ENCODE results near the gene KHNYN.
A peak's percentile ranks its signal among the peaks of the same experiment; 100 is the strongest.
"Not testable (repeated sequence)": the region's sequence is repeated elsewhere in the genome, so short reads cannot be mapped to it uniquely, and the experiment has no call there.

The KHNYN gene

DNA sequence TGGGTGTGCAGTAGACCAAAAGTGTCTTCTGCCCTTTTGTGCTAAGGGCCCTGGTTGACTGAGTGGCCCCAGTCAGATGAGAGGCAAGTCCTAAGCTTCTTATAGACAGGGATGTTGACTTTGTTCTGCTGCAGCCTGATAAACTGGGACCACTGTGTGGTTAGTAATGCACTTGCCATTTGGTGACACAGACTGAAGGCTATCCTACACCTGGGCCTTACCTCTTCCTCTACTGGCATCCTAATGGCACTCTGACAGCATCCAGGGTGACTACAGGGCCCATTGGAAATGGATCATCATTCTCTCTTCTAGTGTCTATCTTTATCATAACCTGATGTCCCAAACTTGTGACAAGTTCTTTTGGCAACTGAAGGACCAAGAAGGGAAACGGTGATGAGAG, 9.5 kb downstream of the KHNYN start:
- no peak for FAIRE-seq

DNA sequence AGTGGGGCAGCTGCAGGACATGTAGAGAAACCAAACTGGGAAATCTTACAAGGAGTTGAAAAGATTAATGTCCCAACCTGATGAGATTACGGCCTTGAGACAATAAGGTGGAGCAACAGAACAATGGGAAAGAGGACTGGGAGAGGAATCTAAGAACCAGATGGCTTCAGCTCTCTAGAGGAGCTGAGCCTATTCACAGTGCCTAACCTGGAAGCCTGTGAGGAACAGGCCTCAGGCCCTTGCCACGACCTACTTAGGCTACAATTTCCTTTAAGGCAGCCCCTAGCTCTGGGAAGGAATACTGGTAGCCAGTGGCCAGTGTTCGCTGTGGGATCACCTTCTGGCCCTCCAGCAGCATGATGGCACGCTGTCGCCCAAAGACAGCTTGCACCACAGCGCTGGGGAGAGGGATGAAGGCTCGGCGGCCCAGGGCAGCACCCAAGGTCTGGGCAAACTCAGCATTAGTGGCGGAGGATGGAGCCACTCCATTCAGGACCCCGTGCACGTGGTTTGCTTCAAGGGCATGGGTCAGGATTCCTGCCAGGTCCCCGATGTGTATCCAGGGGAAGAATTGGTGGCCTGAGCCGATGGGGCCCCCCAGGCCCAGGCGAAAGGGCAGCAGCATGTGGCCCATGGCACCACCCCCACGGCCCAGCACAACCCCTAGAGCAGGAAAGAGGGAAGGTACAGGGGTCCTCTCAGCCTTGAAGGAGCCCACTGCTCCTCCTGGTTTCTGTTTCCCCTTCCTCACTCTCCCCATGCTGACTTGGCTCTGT, 10.3 kb downstream of the KHNYN start:
- FAIRE-seq, result no peak

DNA sequence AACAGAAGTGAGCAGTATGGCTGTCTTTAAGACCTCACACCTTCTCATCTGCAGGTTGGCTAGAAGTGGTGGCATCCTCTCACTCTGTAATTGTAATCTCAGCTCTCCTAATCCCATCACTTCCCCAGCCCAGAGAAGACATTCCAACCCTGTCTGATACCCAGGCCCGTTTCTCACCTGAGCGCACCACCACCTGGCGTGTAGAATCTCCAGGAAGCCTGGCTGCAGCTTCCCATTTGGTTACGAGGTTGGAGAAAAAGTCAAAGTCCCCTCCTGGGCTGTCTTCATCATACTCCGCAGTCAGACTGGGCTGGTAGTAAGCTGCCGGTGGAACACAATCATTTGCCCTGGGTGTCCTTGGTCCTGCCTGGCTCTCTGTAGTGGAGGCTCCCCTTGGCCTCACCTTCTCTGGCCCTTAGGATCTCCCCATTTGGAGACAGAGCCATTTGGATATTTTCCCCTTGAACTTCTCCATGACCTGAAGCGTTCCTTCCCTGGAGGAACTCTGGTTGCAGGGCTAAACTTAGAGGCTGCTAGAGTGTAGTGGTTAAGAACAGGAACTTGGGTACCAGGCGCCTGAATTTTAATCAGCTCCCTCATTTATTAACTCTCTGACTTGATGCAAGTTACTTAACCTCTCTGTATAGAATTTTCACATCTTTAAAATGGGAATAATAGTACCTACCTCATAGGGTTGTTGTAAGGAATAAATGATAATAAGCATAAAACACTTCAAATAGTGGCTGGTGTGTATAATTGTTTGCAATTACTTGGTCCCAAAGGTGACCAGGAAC, 11.0 kb downstream of the KHNYN start:
- FAIRE-seq, result no peak

DNA sequence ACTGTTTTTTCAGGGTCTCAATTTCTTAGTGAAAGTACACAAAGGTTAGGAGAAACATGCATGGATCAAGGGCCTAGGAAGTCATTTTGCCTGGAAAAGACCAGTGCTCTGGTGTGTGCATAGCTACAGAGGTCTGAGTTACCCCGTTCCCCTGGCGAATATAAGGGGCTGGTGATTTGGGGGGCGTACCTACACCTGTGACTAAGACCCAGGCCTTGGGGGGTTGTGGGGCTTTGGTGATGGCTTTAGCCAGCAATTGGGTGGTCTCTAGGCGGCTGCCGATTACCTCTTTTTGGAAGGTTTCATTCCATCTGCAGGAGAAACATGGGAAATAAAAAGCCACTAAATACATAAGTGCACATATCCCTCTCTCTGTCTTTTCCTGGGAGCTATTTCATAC, 11.7 kb downstream of the KHNYN start:
- FAIRE-seq, result no peak

DNA sequence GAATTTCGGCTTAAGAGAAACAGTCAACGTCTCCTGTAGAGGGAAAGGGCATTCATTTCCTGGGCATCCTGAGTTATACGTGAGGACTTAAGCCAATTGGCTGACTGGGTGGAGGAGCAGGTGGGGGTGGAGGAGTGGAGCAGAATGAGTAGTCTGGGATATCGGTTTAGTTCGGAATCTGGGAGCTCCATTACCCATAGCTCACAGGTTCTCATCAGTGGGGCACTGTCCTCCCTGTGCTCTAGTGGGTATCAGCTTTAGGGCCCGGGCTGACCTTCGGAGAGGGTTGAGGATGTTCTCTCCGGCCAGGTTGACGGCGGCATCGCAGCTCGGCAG, 12.1 kb downstream of the KHNYN start:
- FAIRE-seq, result no peak

DNA sequence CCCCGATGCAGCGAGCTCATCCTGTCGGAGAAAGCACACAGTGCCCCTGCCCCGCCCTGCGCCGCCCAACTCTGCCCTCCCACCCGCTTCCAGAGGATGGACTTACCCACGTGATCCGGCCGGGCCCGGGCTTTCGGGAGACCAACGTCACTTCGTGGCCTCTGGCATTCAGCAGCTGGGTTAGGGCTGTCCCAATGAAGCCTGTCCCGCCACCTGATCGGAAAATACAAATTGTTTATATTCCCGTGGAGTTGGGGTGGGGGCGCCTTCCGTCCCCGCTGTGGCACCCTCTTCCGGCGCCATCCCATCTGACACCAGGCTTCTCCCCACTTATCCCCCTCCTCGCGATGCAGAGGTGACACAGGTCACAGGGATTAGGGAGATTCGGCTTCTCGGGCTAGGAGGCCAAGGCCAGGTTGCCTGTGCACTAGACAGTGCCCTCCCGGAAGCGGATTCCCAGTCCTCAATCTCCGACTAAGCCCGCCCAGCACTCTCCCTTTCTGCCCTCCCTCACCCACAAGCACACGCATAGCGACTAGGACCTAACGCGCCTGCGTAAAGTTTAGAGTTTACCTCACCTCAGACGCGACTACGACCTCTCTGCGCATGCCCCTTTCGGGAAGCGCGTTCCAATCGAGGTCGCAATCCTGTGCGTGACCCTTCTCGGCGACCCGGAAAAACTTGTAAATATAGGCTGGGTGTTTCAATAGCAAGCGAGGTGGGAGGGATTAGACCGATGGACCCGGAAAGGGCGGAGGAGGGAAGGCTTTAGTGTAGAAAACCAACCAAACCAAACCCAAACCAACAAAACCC, 12.7 kb downstream of the KHNYN start, which contains the start of gene SDR39U1:
SDR39U1 (minus strand) TSS at position 537 of the 813 bp plus-strand sequence; CDS start at position 530, 7 bp downstream.
- peak; percentile 17 for FAIRE-seq

DNA sequence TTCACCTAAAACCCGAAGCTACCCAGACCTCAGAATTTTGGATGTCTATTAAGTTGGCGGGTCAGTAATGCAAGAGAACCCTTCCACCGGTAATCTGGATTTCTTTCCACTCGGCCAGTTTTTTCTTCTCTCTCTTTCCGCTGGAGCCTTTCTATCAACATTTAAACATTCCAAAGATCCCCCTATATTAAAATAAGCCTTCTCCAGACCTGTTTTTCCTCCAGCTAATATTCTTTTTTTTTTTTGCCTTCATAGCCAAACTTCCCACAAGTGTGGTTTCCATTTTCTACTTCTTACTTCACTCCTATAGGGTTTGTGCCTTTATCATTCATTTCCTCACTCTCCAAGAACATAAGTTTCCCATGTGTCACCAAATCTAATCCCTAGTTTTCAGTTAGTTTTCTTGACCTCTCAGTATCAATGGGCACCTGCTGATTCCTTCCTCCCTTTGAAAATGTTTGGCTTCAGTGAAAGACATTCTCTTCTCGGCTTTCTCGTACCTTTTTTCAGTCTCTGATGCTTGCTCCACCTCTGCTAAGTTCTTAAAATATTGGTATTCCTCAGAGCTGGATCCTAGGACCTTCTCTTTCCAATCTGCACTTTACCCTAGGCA, 13.4 kb downstream of the KHNYN start:
- no peak for FAIRE-seq

DNA sequence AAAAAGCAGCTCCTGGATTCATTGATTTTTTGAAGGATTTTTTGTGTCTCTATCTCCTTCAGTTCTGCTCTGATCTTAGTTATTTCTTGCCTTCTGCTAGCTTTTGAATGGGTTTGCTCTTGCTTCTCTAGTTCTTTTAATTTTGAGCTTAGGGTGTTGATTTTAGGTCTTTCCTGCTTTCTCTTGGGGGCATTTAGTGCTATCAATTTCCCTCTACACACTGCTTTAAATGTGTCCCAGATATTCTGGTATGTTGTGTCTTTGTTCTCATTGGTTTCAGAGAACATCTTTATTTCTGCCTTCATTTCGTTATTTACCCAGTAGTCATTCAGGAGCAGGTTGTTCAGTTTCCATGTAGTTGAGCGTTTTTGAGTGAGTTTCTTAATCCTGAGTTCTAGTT, 21.1 kb downstream of the KHNYN start:
- FAIRE-seq, result not testable (repeated sequence)

DNA sequence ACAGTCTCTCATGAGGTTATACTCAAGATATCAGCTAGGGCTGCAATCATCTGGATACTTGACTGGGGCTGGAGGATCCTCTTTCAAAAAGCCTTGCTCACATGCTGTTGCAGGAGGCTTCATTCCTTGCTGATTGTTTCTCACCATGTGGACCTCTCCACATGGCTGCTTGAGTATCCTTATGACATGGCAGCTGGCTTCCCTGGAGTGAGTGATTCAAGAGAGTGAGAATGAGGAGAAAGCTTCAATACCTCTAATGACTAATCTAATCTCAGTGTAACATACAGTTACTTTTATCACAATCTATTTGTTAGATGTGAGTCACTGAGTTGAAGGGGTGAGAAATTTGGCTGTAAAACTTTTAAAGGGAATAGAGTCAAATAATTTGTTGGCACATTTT, 27.2 kb downstream of the KHNYN start:
- FAIRE-seq, result no peak

DNA sequence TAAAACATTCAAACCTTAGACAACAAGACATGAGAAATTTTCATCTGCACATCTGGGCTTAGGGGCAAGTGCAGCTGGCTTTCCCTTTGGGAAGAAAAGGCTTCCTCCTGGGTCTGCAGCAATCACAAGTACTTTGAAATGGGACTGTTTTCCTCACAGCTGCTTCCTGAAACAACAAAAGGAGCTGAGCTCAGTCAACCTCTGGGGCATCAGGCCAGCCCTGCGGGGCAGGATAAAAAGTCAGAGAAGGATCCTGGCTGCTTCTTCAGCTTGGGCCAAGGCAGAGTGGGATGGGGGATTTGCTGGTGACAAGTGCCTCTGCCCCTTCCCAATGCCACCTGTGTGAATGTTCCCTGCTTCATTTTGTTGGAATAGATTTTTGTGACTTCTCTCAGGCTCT, 29.0 kb downstream of the KHNYN start:
- no peak for FAIRE-seq

DNA sequence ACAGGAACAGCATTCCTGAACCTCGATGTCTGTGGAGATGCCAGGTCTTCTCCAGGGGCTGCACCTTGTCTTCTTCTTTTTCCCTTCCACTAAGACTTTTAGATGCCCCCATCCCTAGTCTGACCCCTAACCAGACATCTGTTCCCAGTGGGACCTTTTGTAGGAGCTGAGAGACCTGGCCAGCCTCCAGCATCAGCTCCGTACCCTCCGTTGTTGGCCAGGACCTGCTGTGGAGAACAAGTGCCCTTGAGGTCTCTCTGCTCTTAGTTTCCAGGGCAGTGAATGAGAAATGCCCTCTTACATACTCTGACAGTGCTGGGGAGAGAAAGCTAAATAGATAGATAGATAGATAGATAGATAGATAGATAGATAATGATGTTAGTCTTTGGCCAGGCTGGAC, 29.6 kb downstream of the KHNYN start:
- no peak for FAIRE-seq

DNA sequence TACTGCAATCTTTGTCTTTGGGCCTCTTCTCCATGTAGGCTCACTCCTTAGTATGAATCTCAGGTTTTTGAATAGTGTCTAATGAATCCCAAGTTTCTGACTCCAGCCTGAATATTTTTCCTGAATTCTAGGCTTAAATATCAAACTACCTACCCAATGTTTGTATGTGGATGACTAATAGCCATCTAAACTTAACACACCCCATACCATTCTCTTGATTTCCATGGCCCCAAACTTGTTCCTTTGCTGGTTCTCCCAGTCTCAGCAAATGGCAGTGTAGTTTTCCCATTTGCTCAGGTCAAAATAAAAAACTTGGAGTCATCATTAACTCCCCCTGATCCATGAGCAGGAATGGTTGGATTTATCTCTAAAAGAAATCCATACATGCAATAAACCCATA, 31.6 kb downstream of the KHNYN start:
- no peak for FAIRE-seq

DNA sequence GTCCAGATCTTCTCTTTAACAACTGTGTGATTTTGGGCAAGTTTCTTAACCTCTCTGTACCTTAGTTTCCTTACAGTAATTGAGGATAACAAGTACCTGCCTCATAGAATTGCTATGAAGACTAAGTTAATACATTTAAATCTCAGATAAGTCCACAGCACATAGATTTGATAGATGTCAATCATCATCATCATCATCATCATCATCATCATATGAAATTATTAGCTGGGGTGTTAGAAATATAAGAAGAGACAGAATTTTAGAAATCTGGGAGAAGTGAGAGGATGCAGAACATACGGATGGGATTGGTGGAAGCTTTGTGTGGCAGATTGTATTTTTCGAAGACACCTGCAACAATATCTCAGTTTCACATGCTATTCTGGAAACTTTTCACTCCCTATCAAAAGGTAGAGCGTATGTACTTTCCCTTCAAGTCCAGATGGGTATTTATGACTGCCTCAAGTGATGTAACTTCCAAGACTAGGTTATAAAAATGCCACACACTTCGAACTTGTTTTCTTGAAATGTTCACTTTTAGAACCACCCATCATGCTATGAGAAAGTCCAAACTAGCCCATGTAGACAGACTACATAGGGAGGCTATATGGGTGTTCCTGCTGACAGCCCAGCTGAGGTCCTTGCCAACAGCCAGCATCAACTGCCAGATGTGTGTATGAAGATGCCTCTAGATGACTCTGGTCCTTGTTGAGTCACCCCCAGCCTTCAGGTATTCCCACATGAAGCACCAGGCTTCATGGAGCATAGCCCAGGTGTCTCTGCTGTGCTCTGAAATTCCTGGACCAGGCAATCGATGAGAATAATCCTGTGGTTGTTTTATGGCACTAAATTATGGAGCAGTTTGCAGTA, 33.5 kb downstream of the KHNYN start:
- no peak for FAIRE-seq

DNA sequence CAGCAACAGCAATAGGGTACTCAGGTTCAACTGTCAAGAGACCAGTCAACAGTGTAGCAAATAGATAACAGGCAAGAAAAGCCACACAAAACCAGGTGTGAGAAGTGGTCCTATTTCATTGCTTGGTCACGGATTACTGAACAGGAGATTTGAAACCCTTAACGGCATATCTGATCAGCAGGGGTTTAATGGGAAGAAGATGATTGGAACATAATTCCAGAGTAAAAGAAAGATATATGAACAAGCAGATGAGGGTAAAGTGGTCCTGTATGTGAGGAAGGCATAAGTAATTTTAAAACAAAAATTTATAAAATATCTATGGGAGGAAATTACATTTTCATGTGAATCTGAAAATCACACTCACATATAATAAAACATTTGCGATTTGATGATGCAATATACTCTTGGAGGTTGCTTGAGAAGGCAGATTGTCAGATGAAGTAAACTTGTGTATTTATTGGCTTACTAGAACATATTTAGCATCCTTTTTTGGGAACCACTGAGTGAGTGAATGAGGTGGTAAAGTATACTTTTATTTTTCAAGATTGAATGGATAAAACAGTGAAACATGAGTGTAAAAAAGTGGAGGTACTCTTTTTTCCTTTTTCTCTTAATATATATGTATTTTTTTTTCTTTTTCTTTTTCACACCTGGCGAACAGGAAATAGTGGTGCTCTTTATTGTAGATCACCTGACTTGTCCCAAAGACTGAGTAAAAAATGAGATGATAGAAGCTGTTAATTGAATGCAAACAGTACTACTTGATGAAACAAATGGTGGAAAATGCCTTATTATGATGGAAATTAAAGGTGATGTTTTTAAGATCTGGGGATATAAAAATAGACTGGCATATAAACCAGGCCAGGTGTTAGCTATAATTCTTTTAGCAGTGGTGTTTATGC, 34.4 kb downstream of the KHNYN start:
- no peak for FAIRE-seq

DNA sequence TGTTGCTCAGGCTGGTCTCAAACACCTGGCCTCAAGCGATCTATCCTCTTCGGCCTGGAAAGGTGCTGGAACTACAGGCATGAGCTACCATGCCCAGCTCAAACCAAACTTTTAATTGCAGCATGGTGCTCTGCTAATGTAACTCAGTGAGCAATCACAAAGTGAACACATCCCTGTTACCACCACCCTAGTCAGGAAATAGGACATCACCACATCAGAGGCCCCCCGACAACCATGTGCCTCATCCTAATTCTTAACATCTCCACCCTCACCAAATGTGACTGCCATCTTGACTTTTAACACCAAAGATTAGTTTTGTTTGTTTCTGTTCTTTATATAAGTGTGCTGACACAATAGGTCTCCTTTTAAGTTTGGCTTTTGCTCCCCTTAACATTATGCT, 35.6 kb downstream of the KHNYN start:
- no peak for FAIRE-seq

DNA sequence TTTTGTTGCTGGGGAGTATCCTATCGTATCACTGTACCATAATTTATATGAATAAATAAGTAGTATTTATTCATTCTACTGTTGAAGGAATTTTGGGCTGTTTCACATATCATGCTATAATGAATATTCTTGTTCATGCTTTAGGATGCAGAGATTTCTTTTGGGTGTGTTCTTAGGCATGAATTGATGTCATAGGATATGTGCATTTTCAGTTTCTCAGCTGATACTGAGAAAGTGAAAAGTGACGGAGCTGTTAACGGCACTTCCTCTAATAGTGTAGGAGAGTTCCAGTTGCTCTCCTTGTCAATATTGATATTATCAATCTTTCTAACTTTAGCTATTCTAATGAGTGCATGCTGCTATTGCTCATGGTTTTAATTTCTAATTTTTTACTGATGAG, 36.1 kb downstream of the KHNYN start:
- no peak for FAIRE-seq

DNA sequence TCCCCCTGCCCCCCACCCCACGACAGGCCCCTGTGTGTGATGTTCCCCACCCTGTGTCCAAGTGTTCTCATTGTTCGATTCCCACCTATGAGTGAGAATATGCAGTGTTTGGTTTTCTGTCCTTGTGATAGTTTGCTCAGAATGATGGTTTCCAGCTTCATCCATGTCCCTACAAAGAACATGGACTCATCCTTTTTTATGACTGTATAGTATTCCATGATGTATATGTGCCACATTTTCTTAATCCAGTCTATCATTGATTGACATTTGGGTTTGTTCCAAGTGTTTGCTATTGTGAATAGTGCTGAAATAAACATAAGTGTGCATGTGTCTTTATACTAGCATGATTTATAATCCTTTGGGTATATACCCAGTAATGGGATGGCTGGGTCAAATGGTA, 40.7 kb downstream of the KHNYN start:
- not testable (repeated sequence) for FAIRE-seq

DNA sequence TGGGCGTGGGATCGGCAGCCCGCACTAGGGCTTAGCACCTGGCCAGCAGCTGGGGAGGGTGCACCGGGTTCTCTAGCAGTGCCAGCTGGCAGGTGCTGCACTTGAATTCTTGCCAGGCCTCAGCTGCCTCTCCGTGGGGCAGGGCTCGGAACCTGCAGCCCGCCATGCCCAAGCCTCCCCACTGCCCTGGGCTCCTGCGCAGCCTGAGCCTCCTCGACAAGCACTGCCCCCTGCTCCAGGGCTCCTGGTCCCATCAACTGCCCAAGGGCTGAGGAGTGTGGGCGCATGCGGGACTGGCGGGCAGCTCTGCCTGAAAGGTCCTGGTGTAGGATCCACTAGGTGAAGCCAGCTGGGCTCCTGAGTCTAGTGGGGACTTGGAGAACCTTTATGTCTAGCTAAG, 43.5 kb downstream of the KHNYN start:
- no peak for FAIRE-seq

DNA sequence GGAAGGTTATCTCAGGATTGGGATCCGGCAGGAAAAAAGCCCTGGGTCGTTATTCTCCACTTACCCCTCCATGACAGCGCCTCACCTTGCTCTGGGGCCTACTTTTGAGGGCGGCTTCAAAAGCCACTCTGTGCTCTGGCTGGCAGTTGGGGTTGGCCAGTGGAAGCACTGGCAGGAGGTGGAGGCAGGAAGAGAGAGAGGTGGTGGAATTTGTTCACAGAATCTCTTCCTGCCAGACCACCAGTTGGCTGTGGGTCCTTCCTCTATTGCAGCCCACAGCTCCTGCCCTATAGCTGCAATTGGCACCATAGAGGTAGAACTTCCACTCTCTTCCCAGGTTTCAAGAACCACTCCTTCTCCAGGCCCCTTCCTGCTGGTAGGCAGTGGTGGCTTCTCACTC, 45.5 kb downstream of the KHNYN start:
- FAIRE-seq, result no peak

DNA sequence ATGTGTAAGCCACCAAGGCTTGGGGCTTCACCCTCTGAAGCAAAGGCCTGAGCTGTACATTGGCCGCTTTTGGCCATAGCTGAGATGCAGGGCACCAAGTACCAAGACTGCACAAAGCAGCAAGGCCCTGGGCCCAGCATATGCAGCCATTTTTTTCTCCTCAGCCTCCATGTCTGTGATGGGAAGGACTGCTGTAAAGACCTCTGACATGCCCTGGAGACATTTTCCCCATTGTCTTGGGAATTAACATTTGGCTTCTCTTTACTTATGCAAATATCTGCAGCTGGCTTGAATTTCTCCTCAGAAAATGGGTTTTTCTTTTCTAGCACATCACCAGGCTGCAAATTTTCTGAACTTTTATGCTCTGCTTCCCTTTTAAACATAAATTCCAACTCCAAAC, 50.2 kb downstream of the KHNYN start:
- not testable (repeated sequence) for FAIRE-seq

Data from islet of Langerhans (tissue), 1 donor.